HEK293 (cell line): ENCODE results near the gene NHLH1.

Experiments used
- CTCF ChIA-PET: fragments of 350-600 bp; formaldehyde crosslinking; extraction: SDS; loops from one replicate; lab custom pipeline; 2021; ENCODE audit warnings: antibody characterized with exemption; lab: Yijun Ruan, JAX
- POLR2A ChIA-PET: fragments of 300-600 bp; formaldehyde crosslinking; extraction: SDS; loops from one replicate; lab custom pipeline; 2020; ENCODE audit warnings: antibody characterized with exemption, inconsistent platforms; lab: Yijun Ruan, JAX
- H3K27ac ChIP-seq: fragments of 200-500 bp; sonication (Bioruptor generic); 2 replicates; pipeline ENCODE4 v1.5.1; 2014; ENCODE audit warnings: low read depth, low read length, control low read depth, inconsistent platforms; ENCODE audit errors: extremely low read depth
- H3K36me3 ChIP-seq, 2 experiments: fragments of 200-500 bp in 1 of 2; sonication (Bioruptor generic) in 1 of 2; 1 replicate in 1 of 2; 2 replicates in 1 of 2; pipeline ENCODE4 v1.5.1; 2014 to 2017; ENCODE audit warnings: inconsistent platforms in 2 of 2, low read length in 2 of 2; ENCODE audit not compliant: control insufficient read depth in 2 of 2, insufficient read depth in 1 of 2
- H3K4me1 ChIP-seq: fragments of 200-500 bp; sonication (Bioruptor generic); 2 replicates; pipeline ENCODE4 v1.5.1; 2014; ENCODE audit warnings: mild to moderate bottlenecking, low read length, inconsistent platforms; ENCODE audit not compliant: control insufficient read depth, insufficient read depth
- H3K4me3 ChIP-seq: 2 replicates; pipeline ENCODE4 v1.5.1; 2011; ENCODE audit warnings: low read depth, mild to moderate bottlenecking, control low read depth, low read length, moderate library complexity
- H3K9me3 ChIP-seq: fragments of 200-500 bp; sonication (Bioruptor generic); 2 replicates; pipeline ENCODE4 v1.5.1; 2014; ENCODE audit warnings: low read depth, low read length, inconsistent platforms; ENCODE audit not compliant: control insufficient read depth, insufficient read depth
- FEZF1 ChIP-seq: fragments of 450-650 bp; formaldehyde crosslinking; IDR thresholded peaks from 2 replicates; pipeline ENCODE4 v1.5.1; 2016; ENCODE audit warnings: missing biosample characterization, missing genetic modification characterization
- GLI4 ChIP-seq: fragments of 450-650 bp; formaldehyde crosslinking; IDR thresholded peaks from 2 replicates; pipeline ENCODE4 v1.5.1; 2016; ENCODE audit warnings: missing biosample characterization, missing genetic modification characterization
- KLF16 ChIP-seq: fragments of 450-650 bp; formaldehyde crosslinking; IDR thresholded peaks from 2 replicates; pipeline ENCODE4 v1.5.1; 2017; ENCODE audit warnings: missing biosample characterization, missing genetic modification characterization
- MEIS1 ChIP-seq: sonication (generic); formaldehyde crosslinking; IDR thresholded peaks from 2 replicates; pipeline ENCODE4 v1.8.1; 2022; ENCODE audit warnings: missing genetic modification reagents, mild to moderate bottlenecking, borderline replicate concordance
- ZBTB8A ChIP-seq: fragments of 450-650 bp; formaldehyde crosslinking; IDR thresholded peaks from 2 replicates; pipeline ENCODE4 v1.5.1; 2016; ENCODE audit warnings: missing biosample characterization, missing genetic modification characterization
- ZNF132 ChIP-seq: fragments of 450-650 bp; formaldehyde crosslinking; IDR thresholded peaks from 2 replicates; pipeline ENCODE4 v1.5.1; 2017; ENCODE audit warnings: missing biosample characterization, missing genetic modification characterization, borderline replicate concordance
- ZNF473 ChIP-seq: fragments of 450-650 bp; formaldehyde crosslinking; IDR thresholded peaks from 2 replicates; pipeline ENCODE4 v1.5.1; 2017; ENCODE audit warnings: missing biosample characterization, missing genetic modification characterization
- ZNF548 ChIP-seq: fragments of 450-650 bp; formaldehyde crosslinking; IDR thresholded peaks from 2 replicates; pipeline ENCODE4 v1.5.1; 2016; ENCODE audit warnings: missing biosample characterization, missing genetic modification characterization
- ZNF549 ChIP-seq: fragments of 450-650 bp; IDR thresholded peaks from 2 replicates; pipeline ENCODE4 v1.5.1; 2018; ENCODE audit warnings: missing biosample characterization, missing genetic modification characterization, mild to moderate bottlenecking, inconsistent platforms, moderate library complexity
- ZNF654 ChIP-seq: fragments of 450-650 bp; formaldehyde crosslinking; IDR thresholded peaks from 2 replicates; pipeline ENCODE4 v1.5.1; 2016; ENCODE audit warnings: low read depth, missing biosample characterization, missing genetic modification characterization
- ZNF664 ChIP-seq: fragments of 450-650 bp; formaldehyde crosslinking; IDR thresholded peaks from 2 replicates; pipeline ENCODE4 v1.5.1; 2016; ENCODE audit warnings: missing biosample characterization, missing genetic modification characterization
- TF ChIP-seq, protein P1 (sequence below): fragments of 450-650 bp; formaldehyde crosslinking; conservative IDR thresholded peaks from 2 replicates; pipeline ENCODE4 v1.5.1; 2016; ENCODE audit warnings: low read depth, missing biosample characterization, missing genetic modification characterization
- TF ChIP-seq, protein P2 (sequence below): fragments of 450-650 bp; formaldehyde crosslinking; IDR thresholded peaks from 2 replicates; pipeline ENCODE4 v1.5.1; 2016; ENCODE audit warnings: missing biosample characterization, missing genetic modification characterization
- TF ChIP-seq, protein P3 (sequence below): fragments of 450-650 bp; formaldehyde crosslinking; IDR thresholded peaks from 2 replicates; pipeline ENCODE4 v1.5.1; 2016; ENCODE audit warnings: missing biosample characterization, missing genetic modification characterization, borderline replicate concordance

The NHLH1 gene

DNA sequence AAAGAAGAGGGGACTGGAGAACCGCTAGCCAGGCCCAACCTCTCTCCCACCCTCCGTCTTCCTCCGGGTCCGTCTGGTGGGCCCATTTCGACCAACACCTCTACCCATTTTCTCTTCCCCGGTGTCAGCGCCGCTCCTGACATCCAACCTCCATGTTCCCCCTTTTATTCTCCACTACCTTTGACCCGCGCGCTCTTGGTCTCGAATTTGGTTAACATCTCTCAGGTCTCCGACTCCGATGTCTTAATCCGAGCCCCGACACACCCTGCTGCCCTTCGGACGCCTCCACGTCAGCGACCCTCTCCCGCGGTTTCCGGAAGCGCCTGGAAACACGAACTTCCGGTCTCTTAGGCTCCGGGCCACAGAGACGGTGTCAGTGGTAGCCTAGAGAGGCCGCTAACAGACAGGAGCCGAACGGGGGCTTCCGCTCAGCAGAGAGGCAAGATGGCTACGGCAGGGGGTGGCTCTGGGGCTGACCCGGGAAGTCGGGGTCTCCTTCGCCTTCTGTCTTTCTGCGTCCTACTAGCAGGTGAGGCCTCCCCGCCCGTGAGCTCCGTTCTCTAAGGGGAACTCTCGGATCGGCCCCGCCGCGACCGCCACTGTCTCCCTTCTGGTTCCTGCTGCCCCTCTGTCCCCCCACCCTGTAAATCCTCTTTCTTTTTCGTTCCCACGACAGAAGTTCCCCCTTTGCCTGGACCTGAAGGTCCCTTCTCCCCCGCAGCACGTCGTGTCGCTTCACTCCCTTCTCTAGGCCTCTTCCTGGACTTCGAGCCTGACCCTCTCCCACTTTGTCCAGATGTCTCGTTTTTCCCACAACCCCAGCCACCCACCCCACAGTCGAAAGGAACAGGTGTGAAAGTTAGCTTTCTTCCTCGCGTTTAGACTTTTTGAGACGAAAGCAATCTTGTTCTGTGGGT lies 23.7 kb upstream of the NHLH1 start, which contains the start of the genes COPA and NCSTN (continued):
- TF ChIP-seq, protein P1, sequence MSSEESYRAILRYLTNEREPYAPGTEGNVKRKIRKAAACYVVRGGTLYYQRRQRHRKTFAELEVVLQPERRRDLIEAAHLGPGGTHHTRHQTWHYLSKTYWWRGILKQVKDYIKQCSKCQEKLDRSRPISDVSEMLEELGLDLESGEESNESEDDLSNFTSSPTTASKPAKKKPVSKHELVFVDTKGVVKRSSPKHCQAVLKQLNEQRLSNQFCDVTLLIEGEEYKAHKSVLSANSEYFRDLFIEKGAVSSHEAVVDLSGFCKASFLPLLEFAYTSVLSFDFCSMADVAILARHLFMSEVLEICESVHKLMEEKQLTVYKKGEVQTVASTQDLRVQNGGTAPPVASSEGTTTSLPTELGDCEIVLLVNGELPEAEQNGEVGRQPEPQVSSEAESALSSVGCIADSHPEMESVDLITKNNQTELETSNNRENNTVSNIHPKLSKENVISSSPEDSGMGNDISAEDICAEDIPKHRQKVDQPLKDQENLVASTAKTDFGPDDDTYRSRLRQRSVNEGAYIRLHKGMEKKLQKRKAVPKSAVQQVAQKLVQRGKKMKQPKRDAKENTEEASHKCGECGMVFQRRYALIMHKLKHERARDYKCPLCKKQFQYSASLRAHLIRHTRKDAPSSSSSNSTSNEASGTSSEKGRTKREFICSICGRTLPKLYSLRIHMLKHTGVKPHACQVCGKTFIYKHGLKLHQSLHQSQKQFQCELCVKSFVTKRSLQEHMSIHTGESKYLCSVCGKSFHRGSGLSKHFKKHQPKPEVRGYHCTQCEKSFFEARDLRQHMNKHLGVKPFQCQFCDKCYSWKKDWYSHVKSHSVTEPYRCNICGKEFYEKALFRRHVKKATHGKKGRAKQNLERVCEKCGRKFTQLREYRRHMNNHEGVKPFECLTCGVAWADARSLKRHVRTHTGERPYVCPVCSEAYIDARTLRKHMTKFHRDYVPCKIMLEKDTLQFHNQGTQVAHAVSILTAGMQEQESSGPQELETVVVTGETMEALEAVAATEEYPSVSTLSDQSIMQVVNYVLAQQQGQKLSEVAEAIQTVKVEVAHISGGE (tag by site-specific recombination): peak; percentile 99
- no peak for TF ChIP-seq ZNF132 (tag by site-specific recombination)
- TF ChIP-seq KLF16 (tag by site-specific recombination): peak; percentile 89
- TF ChIP-seq, protein P2, sequence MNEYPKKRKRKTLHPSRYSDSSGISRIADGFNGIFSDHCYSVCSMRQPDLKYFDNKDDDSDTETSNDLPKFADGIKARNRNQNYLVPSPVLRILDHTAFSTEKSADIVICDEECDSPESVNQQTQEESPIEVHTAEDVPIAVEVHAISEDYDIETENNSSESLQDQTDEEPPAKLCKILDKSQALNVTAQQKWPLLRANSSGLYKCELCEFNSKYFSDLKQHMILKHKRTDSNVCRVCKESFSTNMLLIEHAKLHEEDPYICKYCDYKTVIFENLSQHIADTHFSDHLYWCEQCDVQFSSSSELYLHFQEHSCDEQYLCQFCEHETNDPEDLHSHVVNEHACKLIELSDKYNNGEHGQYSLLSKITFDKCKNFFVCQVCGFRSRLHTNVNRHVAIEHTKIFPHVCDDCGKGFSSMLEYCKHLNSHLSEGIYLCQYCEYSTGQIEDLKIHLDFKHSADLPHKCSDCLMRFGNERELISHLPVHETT (tag by site-specific recombination): peak; percentile 59; the same call in 1 of the 2 replicates
- TF ChIP-seq ZNF549: no peak

DNA sequence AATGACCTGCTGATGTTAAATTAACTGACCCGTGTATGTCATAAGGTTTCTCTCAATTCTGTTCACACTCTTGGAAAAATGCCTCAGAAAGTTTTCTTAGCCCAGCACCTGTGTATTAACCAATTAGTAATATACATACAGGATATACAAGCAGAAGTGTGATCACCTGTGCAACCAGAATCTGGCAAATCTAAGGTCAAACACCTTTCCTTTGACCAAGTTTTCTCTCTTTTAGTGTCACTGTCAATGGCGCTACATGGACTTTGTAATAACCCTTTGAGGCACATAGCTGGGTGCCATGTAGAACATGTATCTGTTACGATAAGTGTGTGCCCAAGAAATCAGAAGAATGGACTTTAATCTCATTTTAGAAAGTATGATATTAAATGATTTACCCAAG lies 22.6 kb upstream of the NHLH1 start:
- ChIA-PET CTCF (interaction anchor here (0.6 to 2.9 kb wide), 5 partner anchors 10 to 243 kb away, joined by 4 to 12 read pairs (median 8); no protein-coding TSS in a partner anchor), POLR2A (interaction anchor here (1.9 kb wide), 1 partner anchor 8 kb away, joined by 4 read pairs; no protein-coding TSS in a partner anchor)
- Histone ChIP-seq H3K9me3 (no peaks in the 10 kb centered on the region), H3K4me1 (no peaks in the 10 kb centered on the region; the same call in 1 of the 2 replicates), H3K36me3 (peaks cover 21 to 65% of the 10 kb centered on the region in 2 experiments), H3K27ac (no peak overlapping the region), H3K4me3 (peak overlapping the region; percentile 69)
- TF ChIP-seq, protein P3, sequence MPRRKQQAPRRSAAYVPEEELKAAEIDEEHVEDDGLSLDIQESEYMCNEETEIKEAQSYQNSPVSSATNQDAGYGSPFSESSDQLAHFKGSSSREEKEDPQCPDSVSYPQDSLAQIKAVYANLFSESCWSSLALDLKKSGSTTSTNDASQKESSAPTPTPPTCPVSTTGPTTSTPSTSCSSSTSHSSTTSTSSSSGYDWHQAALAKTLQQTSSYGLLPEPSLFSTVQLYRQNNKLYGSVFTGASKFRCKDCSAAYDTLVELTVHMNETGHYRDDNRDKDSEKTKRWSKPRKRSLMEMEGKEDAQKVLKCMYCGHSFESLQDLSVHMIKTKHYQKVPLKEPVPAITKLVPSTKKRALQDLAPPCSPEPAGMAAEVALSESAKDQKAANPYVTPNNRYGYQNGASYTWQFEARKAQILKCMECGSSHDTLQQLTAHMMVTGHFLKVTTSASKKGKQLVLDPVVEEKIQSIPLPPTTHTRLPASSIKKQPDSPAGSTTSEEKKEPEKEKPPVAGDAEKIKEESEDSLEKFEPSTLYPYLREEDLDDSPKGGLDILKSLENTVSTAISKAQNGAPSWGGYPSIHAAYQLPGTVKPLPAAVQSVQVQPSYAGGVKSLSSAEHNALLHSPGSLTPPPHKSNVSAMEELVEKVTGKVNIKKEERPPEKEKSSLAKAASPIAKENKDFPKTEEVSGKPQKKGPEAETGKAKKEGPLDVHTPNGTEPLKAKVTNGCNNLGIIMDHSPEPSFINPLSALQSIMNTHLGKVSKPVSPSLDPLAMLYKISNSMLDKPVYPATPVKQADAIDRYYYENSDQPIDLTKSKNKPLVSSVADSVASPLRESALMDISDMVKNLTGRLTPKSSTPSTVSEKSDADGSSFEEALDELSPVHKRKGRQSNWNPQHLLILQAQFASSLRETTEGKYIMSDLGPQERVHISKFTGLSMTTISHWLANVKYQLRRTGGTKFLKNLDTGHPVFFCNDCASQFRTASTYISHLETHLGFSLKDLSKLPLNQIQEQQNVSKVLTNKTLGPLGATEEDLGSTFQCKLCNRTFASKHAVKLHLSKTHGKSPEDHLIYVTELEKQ (tag by site-specific recombination): no peak
- TF ChIP-seq ZNF654 (tag by site-specific recombination) (no peak), FEZF1 (tag by site-specific recombination) (no peak), ZNF473 (tag by site-specific recombination) (no peak), ZBTB8A (tag by site-specific recombination) (no peak), MEIS1 (CRISPR knock-in tag) (no peak), ZNF664 (tag by site-specific recombination) (no peak), ZNF548 (tag by site-specific recombination) (no peak), GLI4 (tag by site-specific recombination) (no peak)
